Mesangial cell (primary cell): ENCODE measurements around the gene NR2F6. TPM values are rescaled to one million over a fixed set of nuclear protein-coding genes. Genes with fewer than 3 reads are reported as not detected.

ENCODE experiments used
- total RNA-seq: library from RNA; depleted of rRNA; stranded (reverse); fragments of >200 nt; gene quantifications from 2 replicates; pipeline ENCODE4 v1.2.3, GENCODE V29; 2015

NR2F6 gene
- 90.0 and 128 TPM in 2 replicates for total RNA-seq

GRCh38 chr19:17245535-17245984, at the start of gene NR2F6:
NR2F6 (minus strand) TSS chr19:17245919; CDS start chr19:17245220, 699 bp downstream.

GRCh38 chr19:17281391-17282304, 35.9 kb upstream of the NR2F6 start, which contains the start of gene ANKLE1:
ANKLE1 (plus strand) TSS chr19:17281901; CDS start chr19:17281921, 20 bp downstream.

GRCh38 chr19:17266975-17267788, 21.5 kb upstream of the NR2F6 start, which contains the start of gene BABAM1:
BABAM1 (plus strand) TSS chr19:17267443; CDS start chr19:17268807, 1,364 bp downstream.

GRCh38 chr19:17264641-17264979, 18.9 kb upstream of the NR2F6 start, which contains the start of gene USHBP1:
USHBP1 (minus strand) TSS chr19:17264745; CDS start chr19:17264299, 446 bp downstream.

GRCh38 chr19:17226002-17226933, 19.5 kb downstream of the NR2F6 start, which contains the start of gene OCEL1:
OCEL1 (plus strand) TSS chr19:17226226; CDS start chr19:17226248, 22 bp downstream.

GRCh38 chr19:17215127-17215971, 30.4 kb downstream of the NR2F6 start, which contains the start of gene USE1:
USE1 (plus strand) TSS chr19:17215357; CDS start chr19:17215406, 49 bp downstream.

Other genes with a start within 250 kb of the NR2F6 start
- 0.16 and 4.3 TPM in 2 replicates for gene CPAMD8, start 219.1 kb downstream of the NR2F6 start, total RNA-seq
- 6.2 and 17.8 TPM in 2 replicates for gene HAUS8, start 170.5 kb downstream of the NR2F6 start, total RNA-seq
- 77.1 and 81.6 TPM in 2 replicates for gene MYO9B, start 170.1 kb downstream of the NR2F6 start, total RNA-seq
- 18.6 and 27.1 TPM in 2 replicates for gene USE1, start 30.6 kb downstream of the NR2F6 start, total RNA-seq
- 6.7 and 19.1 TPM in 2 replicates for gene OCEL1, start 19.7 kb downstream of the NR2F6 start, total RNA-seq
- not detected in 2 replicates for gene USHBP1, start 18.8 kb upstream of the NR2F6 start, total RNA-seq
- 119 and 151 TPM in 2 replicates for gene BABAM1, start 21.5 kb upstream of the NR2F6 start, total RNA-seq
- 0.76 and 2.4 TPM in 2 replicates for gene ANKLE1, start 36.0 kb upstream of the NR2F6 start, total RNA-seq
- 14.8 and 26.2 TPM in 2 replicates for gene ABHD8, start 57.5 kb upstream of the NR2F6 start, total RNA-seq
- 101 and 116 TPM in 2 replicates for gene MRPL34, start 60.0 kb upstream of the NR2F6 start, total RNA-seq
- gene DDA1, start 63.6 kb upstream of the NR2F6 start, total RNA-seq = 21.2 and 45.5 TPM in 2 replicates
- 4.1 and 15.8 TPM in 2 replicates for gene ANO8, start 88.9 kb upstream of the NR2F6 start, total RNA-seq
- gene GTPBP3, start 91.6 kb upstream of the NR2F6 start, total RNA-seq = 16.9 and 18.5 TPM in 2 replicates
- 1.6 and 2.0 TPM in 2 replicates for gene PLVAP, start 131.4 kb upstream of the NR2F6 start, total RNA-seq
- gene CCDC194, start 148.3 kb upstream of the NR2F6 start, total RNA-seq = 0.13 TPM in 1 of 2 replicates, not detected in the other
- 12.2 and 95.2 TPM in 2 replicates for gene BST2, start 159.7 kb upstream of the NR2F6 start, total RNA-seq
- gene MVB12A, start 174.1 kb upstream of the NR2F6 start, total RNA-seq = 116 and 131 TPM in 2 replicates
- gene TMEM221, start 202.7 kb upstream of the NR2F6 start, total RNA-seq = 0.13 TPM in 1 of 2 replicates, not detected in the other
- not detected in 2 replicates for gene NXNL1, start 215.0 kb upstream of the NR2F6 start, total RNA-seq
- gene SLC27A1, start 224.6 kb upstream of the NR2F6 start, total RNA-seq = 5.9 and 21.2 TPM in 2 replicates